Fibroblast of the aortic adventitia (primary cell): Measurements from ENCODE around the gene RNASEL. TPM values are rescaled to one million over a fixed set of nuclear protein-coding genes. Genes with fewer than 3 reads are reported as not detected.
"Not testable (repeated sequence)": the region's sequence is repeated elsewhere in the genome, so short reads cannot be mapped to it uniquely, and the experiment has no call there.

Experiments used
- DNase-seq: peaks from one replicate; pipeline ENCODE4 v3.0.0-alpha.2; 2010; ENCODE audit warnings: low read depth
- H3K4me3 ChIP-seq: 2 replicates; pipeline ENCODE4 v1.5.1; 2011; ENCODE audit warnings: low read depth, mild to moderate bottlenecking, control low read depth, low read length, moderate library complexity
- total RNA-seq: library from RNA; depleted of rRNA; stranded (reverse); fragments of >200 nt; gene quantifications from 2 replicates; pipeline ENCODE4 v1.2.3, GENCODE V29; 2012; ENCODE audit warnings: low replicate concordance
- TF ChIP-seq, protein P1 (sequence below): IDR thresholded peaks from 2 replicates; pipeline ENCODE4 v1.5.1; 2011; ENCODE audit warnings: mild to moderate bottlenecking, low read length, control low read depth, inconsistent platforms; ENCODE audit not compliant: insufficient read depth

Gene RNASEL
- total RNA-seq, 1 donor = 9.5 TPM

DNA sequence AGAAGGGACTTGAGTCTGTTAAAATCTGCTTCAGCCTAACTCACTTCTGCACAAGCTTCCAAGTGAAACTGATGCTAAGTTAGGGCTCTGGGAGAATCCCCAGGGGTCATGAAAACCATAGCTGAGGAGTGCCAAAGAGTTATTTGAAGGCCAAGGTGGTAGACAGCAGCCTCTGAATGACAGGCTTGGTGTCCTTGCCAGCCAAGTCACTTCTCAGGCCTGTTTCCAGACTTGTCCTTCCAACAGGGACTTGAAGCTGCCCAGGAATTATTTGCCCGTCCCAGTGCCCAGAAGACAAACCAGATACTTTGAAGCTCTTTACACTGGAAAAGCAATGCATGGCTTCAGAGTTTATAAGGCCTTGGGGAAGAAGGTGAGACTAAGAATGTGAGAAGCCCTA lies 33.6 kb downstream of the RNASEL start:
- TF ChIP-seq, protein P1, sequence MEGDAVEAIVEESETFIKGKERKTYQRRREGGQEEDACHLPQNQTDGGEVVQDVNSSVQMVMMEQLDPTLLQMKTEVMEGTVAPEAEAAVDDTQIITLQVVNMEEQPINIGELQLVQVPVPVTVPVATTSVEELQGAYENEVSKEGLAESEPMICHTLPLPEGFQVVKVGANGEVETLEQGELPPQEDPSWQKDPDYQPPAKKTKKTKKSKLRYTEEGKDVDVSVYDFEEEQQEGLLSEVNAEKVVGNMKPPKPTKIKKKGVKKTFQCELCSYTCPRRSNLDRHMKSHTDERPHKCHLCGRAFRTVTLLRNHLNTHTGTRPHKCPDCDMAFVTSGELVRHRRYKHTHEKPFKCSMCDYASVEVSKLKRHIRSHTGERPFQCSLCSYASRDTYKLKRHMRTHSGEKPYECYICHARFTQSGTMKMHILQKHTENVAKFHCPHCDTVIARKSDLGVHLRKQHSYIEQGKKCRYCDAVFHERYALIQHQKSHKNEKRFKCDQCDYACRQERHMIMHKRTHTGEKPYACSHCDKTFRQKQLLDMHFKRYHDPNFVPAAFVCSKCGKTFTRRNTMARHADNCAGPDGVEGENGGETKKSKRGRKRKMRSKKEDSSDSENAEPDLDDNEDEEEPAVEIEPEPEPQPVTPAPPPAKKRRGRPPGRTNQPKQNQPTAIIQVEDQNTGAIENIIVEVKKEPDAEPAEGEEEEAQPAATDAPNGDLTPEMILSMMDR = no peak
- no peak for DNase-seq
- H3K4me3 ChIP-seq = no peak overlapping the region

DNA sequence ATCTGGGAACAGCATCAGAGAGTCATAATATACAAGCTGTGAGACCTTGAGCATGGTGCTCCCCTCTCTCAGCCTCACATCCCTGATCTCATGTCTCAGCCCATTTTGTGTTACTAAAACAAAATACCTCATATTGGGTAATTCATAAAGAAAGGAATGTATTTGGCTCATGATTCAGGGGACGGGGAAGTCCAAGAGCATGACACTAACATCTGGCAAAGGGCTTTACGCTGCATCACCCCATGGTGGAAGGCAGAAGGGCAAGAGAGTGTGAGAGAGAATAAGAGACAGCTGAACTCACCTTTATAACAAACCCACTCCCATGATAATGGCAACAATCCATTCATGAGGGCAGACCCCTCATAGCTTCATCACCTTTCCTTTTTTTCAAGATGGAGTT lies 36.5 kb downstream of the RNASEL start:
- TF ChIP-seq, protein P1 = no peak
- no peak for DNase-seq
- no peak overlapping the region for H3K4me3 ChIP-seq

DNA sequence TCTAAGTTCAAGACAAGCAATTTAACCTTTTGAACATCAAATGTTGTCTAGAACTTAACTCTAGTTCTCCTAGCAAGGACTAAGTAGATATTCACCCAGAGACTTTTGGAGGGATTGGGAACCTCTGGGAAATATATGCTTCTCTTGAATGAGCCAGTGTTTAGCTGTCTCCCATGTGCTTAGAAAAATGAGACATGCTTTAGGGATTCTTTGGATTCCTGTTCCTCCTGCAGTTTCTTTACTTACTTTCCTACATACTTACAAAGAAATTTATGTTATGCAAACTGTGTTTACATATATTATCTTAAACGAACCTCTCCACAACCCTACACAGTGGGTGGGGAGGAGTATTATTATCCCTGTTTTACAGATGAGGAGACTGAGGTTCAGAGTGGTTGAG lies 39.2 kb downstream of the RNASEL start:
- DNase-seq = no peak
- no peak overlapping the region for H3K4me3 ChIP-seq
- TF ChIP-seq, protein P1 = no peak

GRCh38 chr1:182549346-182549745 lies 39.7 kb downstream of the RNASEL start:
- TF ChIP-seq, protein P1 = no peak
- no peak overlapping the region for H3K4me3 ChIP-seq
- no peak for DNase-seq

- TF ChIP-seq, protein P1 = no peak
- no peak for DNase-seq
These were observed 55.2 kb downstream of the RNASEL start for GRCh38 chr1:182533896-182534295.

DNA sequence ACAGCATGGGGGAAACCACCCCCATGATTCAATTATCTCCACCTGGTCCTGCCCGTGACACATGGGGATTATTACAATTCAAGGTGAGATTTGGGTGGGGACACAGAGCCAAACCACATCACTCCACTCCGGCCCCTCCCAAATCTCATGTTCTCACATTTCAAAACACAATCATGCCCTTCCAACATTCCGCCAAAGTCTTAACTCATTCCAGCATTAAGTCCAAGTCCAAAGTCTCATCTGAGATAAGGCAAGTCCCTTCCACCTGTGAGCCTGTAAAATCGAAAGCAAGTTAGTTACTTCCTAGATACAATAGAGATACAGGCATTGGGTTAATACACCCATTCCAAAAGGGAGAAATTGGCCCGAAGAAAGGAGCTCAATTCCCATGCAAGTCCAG lies 60.9 kb downstream of the RNASEL start:
- not testable (repeated sequence) for H3K4me3 ChIP-seq, DNase-seq

More at GRCh38 chr1:182533896-182534295, 55.2 kb downstream of the RNASEL start:
- no peak overlapping the region for H3K4me3 ChIP-seq

- TF ChIP-seq, protein P1 = no peak
- H3K4me3 ChIP-seq = no peak overlapping the region
- no peak for DNase-seq
These were observed 61.4 kb downstream of the RNASEL start for GRCh38 chr1:182527680-182528079.
